GM18498 (cell line): ENCODE results near the gene PAGR1.
"Not testable (repeated sequence)": the region's sequence is repeated elsewhere in the genome, so short reads cannot be mapped to it uniquely, and the experiment has no call there.

ENCODE experiments used
- ATAC-seq: cut with Tn5 transposase; IDR thresholded peaks from one replicate; pipeline ENCODE4 v1.9.1; 2021; ENCODE audit warnings: mild to moderate bottlenecking, moderate library complexity; ENCODE audit not compliant: unreplicated experiment

PAGR1 gene

DNA sequence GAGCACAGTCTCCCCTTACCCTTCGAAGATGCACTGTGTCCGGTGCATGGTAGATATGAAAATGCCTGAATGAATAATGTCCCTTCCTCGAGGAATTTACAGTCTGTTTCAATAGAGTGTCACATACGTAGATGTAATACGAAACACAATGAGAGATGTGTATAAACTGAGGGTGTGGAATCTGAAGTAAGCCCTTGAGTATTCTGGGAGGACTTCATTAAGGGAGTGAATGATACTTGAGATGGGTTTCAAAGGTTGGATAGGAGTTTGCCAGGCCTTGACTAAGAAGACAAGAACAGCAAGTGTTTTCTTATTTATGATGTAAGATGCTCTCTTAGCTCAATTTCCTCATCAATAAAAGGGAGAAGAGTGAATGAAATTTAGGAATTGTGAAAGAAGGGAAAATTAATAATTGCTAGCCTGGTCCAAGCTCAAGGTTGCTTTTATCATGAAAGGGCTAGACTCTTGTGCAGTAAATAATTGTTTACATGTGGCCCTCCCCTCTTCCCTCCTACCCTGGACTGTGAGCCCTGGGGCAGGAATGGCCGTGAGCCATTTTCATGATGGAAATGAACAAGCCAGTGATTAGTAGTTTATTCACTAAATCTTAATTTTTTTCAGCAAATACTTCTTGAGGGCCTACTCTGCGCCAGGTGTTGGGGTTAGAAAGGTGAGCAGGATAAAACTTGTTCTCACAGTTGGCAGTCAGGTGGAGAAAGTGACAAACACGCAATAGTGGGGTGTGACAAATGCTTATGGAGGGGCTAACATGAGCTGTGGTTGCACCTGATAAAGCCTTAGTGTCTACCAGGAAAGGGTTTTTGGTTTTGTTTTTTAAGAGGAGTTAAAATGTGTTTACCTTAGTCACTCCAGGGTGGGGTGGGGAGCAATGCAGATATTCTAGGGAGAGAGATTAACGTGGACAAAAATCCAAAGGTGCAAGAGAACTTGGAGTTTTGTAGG, 23.8 kb upstream of the PAGR1 start:
- ATAC-seq, result no peak

DNA sequence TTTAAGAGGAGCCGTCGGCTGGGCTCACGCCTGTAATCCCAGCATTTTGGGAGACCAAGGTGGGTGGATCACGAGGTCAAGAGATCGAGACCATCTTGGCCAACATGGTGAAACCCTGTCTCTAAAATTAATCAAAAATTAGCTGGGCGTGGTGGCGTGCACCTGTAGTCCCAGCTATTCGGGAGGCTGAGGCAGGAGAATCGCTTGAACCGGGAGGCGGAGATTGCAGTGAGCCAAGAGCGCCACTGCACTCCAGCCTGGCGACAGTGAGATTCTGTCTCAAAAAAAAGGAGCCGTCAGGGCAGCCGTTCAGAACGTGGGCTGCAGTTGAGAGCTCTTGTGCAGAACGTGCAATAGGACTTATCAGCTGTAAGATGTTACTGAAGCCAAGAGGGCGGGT, 22.8 kb upstream of the PAGR1 start:
- not testable (repeated sequence) for ATAC-seq

DNA sequence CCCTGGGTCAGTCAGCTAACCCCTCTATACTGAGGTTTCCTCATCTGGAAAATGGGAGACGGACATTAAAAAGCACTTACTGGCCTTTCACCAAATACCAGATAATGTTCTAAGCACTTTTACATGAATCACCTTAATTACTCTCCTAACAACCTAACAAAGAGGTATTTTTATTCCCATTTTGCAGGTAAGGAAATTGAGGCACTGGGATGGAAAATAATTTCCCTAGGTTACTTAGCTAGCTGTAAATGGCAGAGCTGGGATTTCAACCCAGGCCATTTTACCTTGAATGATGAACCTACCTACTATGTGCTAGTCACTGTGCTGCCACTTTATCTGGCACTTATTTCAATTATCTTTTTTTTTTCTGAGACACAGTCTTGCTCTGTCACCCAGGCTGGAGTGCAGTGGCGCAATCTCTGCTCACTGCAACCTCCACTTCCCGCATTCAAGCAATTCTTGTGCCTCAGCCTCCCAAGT, 21.7 kb upstream of the PAGR1 start:
- no peak for ATAC-seq

DNA sequence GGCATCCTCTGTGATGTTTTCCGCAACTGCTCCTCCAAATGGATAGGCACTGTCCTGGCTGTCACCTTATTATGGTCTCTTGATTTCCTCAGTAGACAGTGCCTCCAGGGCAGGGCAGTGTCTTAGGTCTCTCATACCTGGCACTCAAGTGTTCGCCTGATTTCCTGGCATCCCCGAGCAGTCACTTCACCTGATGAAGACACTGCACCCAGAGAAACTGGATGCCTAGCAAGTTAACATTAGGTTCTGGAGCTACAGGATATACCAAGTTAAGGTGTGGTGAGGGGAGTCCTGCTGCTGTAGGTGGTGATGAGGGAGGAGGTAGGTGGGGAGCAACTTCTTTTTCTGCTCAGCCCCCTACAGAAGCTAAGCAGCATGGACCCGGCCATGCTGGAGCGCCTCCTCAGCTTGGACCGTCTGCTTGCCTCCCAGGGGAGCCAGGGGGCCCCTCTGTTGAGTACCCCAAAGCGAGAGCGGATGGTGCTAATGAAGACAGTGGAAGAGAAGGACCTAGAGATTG, 13.5 kb upstream of the PAGR1 start:
- no peak for ATAC-seq

DNA sequence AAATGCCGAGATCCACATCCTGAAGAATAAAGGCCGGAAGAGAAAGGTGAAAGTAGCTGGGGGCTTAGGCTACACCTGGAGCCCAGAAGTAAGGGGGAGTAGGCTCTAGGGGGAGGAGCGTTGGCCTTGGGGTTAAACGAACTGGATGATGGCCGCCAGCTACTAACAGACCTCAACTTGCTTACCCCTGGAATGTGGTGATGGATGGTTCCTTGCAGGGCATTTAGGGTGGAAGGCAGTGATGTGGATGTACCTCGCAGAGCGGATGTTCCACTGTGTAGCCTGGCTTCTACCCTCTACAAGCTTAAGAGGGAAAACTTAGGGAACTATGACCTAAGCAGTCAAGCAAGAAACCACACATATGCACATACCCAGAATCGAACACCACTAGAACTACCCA, 11.9 kb upstream of the PAGR1 start:
- no peak for ATAC-seq

DNA sequence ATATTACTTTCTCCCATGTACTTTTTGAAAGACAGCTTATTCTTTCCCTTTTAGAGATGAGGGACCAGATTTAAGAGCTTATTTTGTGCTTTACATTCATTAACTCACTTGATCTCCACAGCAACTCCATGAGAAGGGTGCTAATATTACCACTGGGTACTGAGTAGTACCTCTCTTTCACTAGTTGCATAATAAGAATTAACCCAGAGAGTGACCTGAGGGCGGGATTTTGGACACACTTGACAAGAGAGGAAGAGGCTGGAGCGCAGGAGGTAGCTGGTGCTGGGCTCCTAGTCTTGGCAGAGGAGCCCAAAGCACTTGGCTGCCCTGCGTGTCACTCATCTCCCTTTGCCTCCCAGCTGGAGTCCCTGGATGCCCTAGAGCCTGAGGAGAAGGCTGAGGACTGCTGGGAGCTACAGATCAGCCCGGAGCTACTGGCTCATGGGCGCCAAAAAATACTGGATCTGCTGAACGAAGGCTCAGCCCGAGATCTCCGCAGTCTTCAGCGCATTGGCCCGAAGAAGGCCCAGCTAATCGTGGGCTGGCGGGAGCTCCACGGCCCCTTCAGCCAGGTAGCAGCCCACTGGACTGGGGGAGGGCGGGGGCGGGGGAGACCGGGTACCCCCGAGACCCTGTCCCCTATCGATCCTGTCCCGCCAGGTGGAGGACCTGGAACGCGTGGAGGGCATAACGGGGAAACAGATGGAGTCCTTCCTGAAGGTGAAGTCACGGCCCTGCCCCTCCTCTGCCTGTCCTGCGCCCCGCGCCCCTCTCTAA, 11.3 kb upstream of the PAGR1 start:
- no peak for ATAC-seq

DNA sequence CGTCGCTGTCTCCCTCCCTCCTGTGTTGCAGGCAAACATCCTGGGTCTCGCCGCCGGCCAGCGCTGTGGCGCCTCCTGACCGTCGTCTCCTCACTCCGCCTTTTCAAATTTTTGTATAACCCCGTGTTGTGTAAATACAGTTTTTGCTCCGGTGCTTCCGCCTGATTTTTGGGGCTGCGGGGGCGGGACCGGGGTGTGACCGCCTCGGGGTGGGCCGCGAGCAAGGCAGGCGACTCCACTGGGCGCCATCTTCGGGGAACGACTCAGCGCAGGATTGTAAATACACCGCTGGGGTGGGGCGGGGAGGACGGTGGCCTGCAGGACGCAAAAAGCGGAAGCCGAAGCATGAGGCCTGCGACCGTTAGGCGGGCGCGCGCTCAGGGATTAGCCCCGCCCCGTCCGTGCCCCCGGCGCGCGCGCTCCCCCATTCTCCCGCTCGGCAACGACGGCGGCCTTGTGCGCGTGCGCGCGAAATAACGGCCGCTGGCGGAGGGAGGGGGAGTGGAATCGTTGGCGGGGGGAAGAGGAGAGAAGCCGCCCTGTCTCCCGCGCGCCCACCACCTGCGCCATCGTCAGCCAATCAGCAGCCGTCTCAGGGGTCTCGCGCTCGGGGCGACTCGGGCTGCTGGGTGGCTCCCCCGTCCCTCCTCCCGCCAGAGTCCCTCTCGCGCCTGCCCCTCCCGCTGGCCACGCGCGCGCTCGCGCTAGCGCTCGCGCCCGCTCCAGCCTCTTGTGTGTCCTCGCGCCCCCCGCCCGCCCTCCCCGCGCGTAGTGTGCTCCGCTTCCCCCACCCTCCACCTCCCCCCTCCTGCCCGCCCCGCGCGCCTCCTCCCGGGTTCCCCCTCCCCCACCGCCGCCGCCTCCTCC, 10.5 kb upstream of the PAGR1 start:
- ATAC-seq, result peak; percentile 62

DNA sequence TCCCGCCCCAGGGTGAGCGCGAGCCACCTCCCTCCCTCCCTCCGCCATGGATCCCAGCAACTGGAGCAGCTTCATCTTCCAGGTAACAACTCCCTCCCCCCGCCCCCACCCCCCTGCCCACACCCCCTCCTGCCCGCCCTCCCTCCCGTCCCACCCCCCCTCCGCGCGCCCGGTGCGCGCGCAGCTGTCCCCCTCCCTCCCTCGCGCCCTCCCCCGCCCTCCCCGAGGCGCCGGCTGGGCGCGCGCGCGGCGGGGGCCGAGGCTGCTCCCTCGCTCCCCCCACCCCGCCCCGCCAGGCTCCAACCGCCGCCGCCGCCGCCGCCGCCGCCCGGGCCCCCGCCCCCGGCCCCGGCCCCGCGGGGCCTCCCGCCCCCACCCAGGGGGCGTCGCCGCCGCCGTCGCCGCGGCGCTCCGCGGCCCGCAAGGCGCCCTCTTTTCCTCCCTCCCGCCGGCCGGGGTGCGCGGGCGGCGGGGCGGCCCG, 9.8 kb upstream of the PAGR1 start, which contains the start of gene MAZ:
MAZ (plus strand) TSS at position 431 of the 481 bp plus-strand sequence. CDS start 173 bp downstream, outside the sequence.
- peak; percentile 9 for ATAC-seq

DNA sequence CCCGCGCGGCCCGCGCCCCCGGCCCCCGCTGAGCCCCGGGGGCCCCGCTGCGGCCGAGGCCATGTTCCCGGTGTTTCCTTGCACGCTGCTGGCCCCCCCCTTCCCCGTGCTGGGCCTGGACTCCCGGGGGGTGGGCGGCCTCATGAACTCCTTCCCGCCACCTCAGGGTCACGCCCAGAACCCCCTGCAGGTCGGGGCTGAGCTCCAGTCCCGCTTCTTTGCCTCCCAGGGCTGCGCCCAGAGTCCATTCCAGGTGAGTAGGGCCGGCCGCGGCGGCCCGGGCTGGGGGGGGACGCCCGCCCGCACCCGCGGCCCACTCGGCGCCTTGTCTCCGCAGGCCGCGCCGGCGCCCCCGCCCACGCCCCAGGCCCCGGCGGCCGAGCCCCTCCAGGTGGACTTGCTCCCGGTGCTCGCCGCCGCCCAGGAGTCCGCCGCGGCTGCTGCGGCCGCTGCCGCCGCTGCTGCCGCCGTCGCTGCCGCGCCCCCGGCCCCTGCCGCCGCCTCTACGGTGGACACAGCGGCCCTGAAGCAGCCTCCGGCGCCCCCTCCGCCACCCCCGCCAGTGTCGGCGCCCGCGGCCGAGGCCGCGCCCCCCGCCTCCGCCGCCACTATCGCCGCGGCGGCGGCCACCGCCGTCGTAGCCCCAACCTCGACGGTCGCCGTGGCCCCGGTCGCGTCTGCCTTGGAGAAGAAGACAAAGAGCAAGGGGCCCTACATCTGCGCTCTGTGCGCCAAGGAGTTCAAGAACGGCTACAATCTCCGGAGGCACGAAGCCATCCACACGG, 9.1 kb upstream of the PAGR1 start:
- ATAC-seq, result peak; percentile 1

DNA sequence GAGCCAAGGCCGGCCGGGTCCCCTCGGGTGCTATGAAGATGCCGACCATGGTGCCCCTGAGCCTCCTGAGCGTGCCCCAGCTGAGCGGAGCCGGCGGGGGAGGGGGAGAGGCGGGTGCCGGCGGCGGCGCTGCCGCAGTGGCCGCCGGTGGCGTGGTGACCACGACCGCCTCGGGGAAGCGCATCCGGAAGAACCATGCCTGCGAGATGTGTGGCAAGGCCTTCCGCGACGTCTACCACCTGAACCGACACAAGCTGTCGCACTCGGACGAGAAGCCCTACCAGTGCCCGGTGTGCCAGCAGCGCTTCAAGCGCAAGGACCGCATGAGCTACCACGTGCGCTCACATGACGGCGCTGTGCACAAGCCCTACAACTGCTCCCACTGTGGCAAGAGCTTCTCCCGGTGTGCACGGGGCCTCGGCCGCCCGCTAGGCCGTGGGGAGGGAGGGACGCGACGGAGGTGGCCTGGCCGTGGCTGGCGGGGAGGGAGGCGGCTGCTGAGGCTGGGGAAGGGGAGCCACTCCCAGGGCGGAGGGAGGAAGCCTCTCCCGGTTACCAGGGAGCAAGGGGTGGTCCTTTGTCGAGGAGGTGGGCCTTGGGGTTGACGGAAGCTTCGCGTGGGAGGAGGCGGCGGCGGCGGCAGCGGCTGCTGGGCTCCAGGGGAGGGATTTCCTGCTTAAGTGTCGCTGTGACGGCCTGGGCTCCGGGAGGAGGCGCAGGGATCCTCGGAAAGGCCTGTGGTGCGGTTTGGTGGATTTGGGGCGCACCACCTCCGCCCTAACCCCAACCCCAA, 8.3 kb upstream of the PAGR1 start:
- ATAC-seq, result peak; percentile 22

DNA sequence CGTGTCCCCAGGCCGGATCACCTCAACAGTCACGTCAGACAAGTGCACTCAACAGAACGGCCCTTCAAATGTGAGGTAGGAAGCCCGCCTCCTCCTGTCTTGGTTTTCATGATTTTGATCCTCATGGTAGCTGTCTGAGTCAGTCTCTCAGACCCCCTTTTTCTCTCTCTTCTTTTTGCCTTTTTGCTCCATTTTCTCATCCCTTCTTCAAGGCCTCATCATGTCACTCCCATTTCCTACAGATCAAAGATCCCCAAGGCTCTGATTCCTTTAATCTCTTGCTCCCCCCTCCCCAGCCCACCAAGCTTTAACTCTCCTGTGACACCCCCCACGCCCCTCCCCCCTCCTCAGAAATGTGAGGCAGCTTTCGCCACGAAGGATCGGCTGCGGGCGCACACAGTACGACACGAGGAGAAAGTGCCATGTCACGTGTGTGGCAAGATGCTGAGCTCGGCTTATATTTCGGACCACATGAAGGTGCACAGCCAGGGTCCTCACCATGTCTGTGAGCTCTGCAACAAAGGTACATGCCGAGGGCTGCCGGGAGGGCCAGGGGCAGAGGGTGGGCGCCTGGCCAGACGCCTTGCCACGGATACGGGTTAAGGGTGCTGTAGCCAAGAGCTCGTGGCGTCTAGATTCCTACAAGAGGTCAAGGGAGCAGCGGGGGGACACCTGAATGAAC, 7.6 kb upstream of the PAGR1 start:
- no peak for ATAC-seq

DNA sequence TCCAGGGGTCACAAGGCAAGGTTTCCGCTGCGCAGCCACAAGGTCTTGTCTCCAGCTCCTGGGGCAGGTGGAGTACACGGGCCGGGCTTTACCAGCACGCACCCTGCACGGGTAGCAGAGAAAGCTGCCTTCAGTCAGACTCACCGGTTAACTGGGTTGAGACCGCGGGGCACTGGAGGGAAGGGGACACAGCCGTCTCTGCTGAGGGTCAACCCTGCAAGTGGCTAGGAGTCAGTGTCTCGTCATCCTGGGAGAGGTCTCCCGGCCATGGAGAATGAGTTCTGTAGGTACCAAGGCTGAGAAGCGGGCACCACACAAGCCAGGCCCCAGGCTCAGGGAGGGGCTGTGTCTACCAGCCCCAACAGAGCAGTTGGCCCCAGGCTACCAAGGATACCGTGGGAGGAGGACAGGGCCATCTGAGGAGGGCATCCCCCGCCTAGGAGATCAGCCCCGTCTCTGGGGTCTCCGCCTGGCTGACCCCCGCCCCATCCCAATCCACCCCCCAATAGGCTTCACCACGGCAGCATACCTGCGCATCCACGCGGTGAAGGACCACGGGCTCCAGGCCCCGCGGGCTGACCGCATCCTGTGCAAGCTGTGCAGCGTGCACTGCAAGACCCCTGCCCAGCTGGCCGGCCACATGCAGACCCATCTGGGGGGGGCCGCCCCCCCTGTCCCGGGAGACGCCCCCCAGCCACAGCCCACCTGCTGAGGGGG, 6.8 kb upstream of the PAGR1 start:
- ATAC-seq, result no peak

DNA sequence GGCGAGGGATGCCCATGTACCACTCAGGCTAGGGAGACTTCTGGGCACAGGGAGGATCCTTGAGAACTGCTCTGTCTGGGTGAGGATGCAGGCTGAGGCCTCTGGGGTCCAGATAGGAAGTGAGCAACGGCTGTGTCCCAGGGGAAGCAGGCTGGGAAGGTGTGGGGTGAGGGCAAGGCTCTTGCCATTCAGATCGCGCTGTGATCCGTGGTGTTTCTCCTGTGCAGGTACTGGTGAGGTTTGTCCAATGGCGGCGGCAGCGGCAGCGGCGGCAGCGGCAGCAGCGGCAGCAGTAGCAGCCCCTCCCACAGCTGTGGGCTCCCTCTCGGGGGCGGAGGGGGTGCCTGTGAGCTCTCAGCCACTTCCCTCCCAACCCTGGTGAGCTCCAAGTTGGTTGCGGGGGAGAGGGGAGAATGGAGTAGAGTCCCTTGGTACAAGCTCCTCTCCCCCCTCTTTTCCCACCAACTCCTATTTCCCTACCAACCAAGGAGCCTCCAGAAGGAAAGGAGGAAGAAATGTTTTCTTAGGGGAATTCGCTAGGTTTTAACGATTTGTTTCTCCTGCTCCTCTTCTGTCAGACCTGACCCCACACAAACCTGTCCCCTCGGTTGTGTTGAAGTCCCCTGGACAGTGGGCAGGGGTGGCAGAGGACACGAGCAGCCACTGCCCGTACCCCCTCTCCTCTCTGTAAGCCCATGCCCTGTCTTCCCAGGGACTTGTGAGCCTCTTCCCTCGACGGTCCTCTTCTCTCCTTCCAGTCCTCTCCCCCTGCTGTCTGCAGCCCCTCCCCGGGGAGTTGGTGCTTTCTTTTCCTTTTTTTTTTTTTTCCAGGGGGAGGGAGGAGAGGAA, 5.9 kb upstream of the PAGR1 start:
- no peak for ATAC-seq

DNA sequence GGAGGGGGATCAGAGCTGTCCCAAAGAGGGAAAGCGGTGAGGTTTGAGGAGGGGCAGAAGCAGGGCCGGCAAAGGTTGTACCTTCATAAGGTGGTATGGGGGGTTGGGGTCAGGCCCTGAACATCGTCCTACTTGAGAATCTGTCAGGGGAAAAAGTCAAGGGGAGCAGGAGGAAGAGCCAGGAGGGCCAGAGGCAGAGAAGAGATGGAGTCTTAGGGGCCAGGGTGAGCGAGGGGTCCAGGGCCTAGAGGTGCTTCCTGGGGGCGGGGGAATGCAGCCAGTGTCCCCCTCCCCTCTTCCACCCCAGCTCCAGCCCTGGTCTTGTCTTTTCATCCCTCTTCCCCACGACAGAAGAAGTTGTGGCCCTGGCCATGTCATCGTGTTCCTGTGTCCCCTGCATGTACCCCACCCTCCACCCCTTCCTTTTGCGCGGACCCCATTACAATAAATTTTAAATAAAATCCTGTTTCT, 5.2 kb upstream of the PAGR1 start:
- no peak for ATAC-seq

DNA sequence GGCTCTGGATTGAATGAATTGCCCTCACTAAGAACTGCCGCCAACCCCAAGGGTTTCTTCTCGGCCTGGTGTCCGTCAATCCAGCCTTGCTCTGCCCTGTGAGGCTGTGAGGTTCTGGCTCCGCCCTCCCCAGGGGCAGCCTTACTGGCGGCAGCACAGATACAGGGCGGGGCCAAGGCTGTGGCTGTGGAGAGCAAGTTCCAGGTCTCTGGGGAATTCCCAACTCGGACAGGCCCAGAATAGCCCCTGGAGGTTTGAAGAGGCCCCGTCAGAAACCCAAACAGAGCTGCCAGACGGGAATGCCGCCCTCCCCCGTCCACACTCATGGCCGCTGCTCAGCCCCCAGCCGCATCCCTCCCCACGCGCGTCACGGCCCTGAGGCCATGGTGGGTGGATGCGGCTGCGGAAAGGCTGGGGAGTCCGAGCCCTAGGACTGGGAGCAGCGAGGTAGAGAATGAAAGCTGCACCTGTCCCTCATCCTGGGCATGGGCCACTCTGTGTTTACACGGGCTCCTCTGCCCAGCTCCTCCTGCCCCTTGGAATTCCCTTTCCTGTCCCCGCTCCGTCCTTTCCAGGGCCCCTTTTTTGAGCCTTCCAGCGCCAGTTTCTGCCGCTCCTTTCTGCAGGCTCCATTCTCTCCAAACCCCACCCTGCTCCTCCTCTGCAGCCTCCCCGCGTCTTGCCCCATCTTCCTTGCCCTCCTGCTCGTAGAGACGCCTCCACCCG, 4.6 kb upstream of the PAGR1 start:
- ATAC-seq, result peak; percentile 37
